Lower lobe of right lung (tissue), 2 donors: Measurements from ENCODE around the gene SLC38A1. TPM values are rescaled to one million over a fixed set of nuclear protein-coding genes. Genes with fewer than 3 reads are reported as not detected.

Source experiments
- ATAC-seq, 2 donors: fragments of 200-7000 bp; cut with Tn5 transposase; one replicate each; pipeline ENCODE4 v1.9.1; 2020 to 2022; ENCODE audit warnings: mild to moderate bottlenecking in 2 of 2, moderate library complexity in 2 of 2
- DNase-seq: peaks from one replicate; pipeline ENCODE4 v3.0.0-alpha.2; 2020
- H3K27ac ChIP-seq: fragments of 200-600 bp; one replicate; pipeline ENCODE4 v1.8.0; 2022
- H3K27me3 ChIP-seq: fragments of 200-600 bp; one replicate; pipeline ENCODE4 v1.8.0; 2022; ENCODE audit warnings: low read depth
- H3K36me3 ChIP-seq: fragments of 200-600 bp; one replicate; pipeline ENCODE4 v1.8.0; 2022; ENCODE audit warnings: mild to moderate bottlenecking
- H3K4me1 ChIP-seq: fragments of 200-600 bp; one replicate; pipeline ENCODE4 v1.8.0; 2022
- H3K4me3 ChIP-seq: fragments of 200-600 bp; one replicate; pipeline ENCODE4 v1.8.0; 2022; ENCODE audit warnings: mild to moderate bottlenecking
- H3K9me3 ChIP-seq: fragments of 200-600 bp; one replicate; pipeline ENCODE4 v1.8.0; 2022
- CTCF ChIP-seq: fragments of 200-600 bp; IDR thresholded peaks from one replicate; pipeline ENCODE4 v1.8.0; 2022; ENCODE audit warnings: antibody characterized with exemption, mild to moderate bottlenecking
- intact Hi-C: fragments of 100-400 bp; cut with DNase I; formaldehyde crosslinking; loops from one replicate; pipeline ENCODE4 v1.11.0; 2022
- total RNA-seq: library from RNA; stranded (reverse); fragmentation: NEBNext Ultra II Directional; extraction: Animal tissue kit (Norgen Biotek cat#: 25700); gene quantifications from one replicate; pipeline ENCODE4 v1.2.1, GENCODE V29; 2021
- donor health status: DM: no; HTN: yes; CAD: no; lungs with severe emphysema.

SLC38A1 gene
- total RNA-seq, 1 donor from 2014 or later = 45.8 TPM

DNA sequence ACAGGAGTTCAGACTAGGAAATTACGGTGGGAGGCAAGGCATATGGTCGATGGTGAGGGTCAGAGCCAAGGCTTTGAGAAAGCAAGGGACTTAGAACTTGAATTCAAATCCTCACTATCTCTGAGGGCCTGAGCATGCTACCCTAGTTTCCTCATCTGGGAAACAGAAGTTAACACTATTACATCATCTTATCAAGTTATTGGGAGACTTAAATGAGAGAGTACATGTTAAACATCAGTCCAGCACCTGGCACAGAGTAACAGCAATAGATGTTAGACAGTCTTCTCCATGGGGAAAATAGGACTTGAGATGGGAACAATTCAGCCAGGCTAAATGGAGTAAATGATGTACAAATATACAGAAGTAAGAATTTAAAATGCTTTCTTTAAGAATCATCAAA, 38.5 kb downstream of the SLC38A1 start:
- Histone ChIP-seq H3K36me3 (peaks cover 8% of the 10 kb centered on the region), H3K4me3 (no peak overlapping the region), H3K27ac (no peak overlapping the region), H3K27me3 (no peaks in the 10 kb centered on the region), H3K4me1 (peaks cover 10% of the 10 kb centered on the region), H3K9me3 (no peaks in the 10 kb centered on the region)
- intact Hi-C loops = no loop called here
- no peak for TF ChIP-seq CTCF
- no peak for ATAC-seq
- DNase-seq = no peak

- intact Hi-C loops = no loop called here
- Histone ChIP-seq H3K27me3 (no peaks in the 10 kb centered on the region), H3K4me3 (no peak overlapping the region), H3K4me1 (peaks cover 16% of the 10 kb centered on the region), H3K9me3 (no peaks in the 10 kb centered on the region), H3K36me3 (peaks cover 8% of the 10 kb centered on the region), H3K27ac (no peak overlapping the region)
- TF ChIP-seq CTCF = no peak
- ATAC-seq (peak in 1 of 2 donors; percentile 23), DNase-seq (no peak)
Observed at GRCh38 chr12:46227616-46228015, 41.2 kb downstream of the SLC38A1 start.

- H3K27me3 ChIP-seq = no peaks in the 10 kb centered on the region
- DNase-seq = no peak
- H3K27ac ChIP-seq = no peak overlapping the region
- no peak for TF ChIP-seq CTCF
- no peaks in the 10 kb centered on the region for H3K9me3 ChIP-seq
- intact Hi-C loops = no loop called here
- peaks cover 40% of the 10 kb centered on the region for H3K4me1 ChIP-seq
- ATAC-seq = peak; percentile 52 to 80
- H3K36me3 ChIP-seq = peaks cover 4% of the 10 kb centered on the region
- H3K4me3 ChIP-seq = no peak overlapping the region
Observed at GRCh38 chr12:46224386-46224785, 44.5 kb downstream of the SLC38A1 start.

DNA sequence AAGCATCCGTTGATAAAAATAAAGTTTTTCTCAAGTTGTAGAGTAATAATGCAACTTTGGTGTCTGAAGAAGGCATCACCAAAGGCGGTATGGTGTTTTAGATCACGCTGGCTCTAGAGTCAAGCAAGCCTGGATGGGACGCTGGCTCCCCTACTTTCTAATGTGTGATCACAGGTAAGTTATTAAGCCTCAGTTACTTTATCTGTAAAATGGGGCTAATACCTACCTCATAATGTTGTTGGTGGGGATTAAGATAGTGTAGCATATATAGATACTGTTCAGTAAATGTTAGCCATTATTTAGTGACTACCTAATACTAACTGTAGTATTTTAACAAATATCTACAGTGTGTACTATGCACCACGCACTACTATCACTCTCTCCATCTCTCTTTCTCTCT, 45.8 kb downstream of the SLC38A1 start:
- Histone ChIP-seq H3K4me3 (no peak overlapping the region), H3K27ac (no peak overlapping the region), H3K27me3 (no peaks in the 10 kb centered on the region), H3K4me1 (peaks cover 48% of the 10 kb centered on the region), H3K36me3 (no peaks in the 10 kb centered on the region), H3K9me3 (no peaks in the 10 kb centered on the region)
- intact Hi-C loops = no loop called here
- ATAC-seq = no peak
- no peak for TF ChIP-seq CTCF
- no peak for DNase-seq

DNA sequence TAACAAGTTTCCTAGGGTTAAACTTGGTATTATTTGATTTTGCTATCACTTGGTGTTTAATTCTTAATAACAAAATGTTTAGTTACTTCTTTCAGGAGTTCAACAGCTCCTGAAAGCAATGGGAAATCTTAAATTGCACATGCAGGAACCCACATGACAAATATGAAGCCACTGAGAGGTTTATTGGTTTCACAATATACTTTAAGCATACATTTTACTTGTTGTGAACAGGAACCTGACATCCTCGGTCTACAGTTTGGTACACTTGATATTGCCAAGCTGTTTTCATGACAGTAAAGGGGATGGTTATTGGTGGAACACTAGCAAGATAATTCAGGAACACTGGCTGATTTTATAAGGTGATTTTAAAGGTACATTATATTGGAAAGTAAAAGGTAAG, 46.2 kb downstream of the SLC38A1 start:
- peaks cover 46% of the 10 kb centered on the region for H3K4me1 ChIP-seq
- DNase-seq (no peak), ATAC-seq (no peak)
- no peaks in the 10 kb centered on the region for H3K36me3 ChIP-seq
- no peak overlapping the region for H3K27ac ChIP-seq
- TF ChIP-seq CTCF = no peak
- H3K4me3 ChIP-seq = no peak overlapping the region
- intact Hi-C loops = no loop called here
- H3K9me3 ChIP-seq = no peaks in the 10 kb centered on the region
- H3K27me3 ChIP-seq = no peaks in the 10 kb centered on the region
